Stimulated activated CD4-positive, alpha-beta T cell treated with anti-CD3 and anti-CD28 coated beads, Interleukin-2, amount 100 ng/mL, for 4 hours (primary cell): ENCODE results near the gene UNC13A.

ENCODE experiments used
- DNase-seq: peaks from one replicate; pipeline ENCODE4 v3.0.0-alpha.2; 2020; ENCODE audit warnings: low read depth

The UNC13A gene

DNA sequence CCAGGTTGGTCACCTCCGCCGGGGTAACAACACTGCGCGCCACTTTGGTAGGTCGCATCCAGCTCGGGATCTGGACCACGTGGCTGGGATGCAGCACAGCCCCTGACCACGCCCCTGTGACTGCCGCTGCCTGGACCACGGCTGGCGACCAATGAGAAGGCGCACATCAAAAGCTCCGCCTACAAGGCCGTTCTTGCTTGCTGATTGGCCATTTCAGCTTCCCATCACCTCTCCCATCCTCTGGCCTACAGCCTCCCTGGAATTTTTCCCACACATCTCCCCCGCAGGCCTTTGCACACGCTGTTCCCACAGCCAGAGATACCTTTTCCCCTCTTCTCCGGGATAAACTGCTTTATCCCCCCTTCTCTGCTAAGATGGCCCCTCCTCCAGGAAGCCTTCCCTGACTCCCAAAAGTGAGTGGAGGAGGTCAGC, 18.6 kb upstream of the UNC13A start:
- DNase-seq = no peak

DNA sequence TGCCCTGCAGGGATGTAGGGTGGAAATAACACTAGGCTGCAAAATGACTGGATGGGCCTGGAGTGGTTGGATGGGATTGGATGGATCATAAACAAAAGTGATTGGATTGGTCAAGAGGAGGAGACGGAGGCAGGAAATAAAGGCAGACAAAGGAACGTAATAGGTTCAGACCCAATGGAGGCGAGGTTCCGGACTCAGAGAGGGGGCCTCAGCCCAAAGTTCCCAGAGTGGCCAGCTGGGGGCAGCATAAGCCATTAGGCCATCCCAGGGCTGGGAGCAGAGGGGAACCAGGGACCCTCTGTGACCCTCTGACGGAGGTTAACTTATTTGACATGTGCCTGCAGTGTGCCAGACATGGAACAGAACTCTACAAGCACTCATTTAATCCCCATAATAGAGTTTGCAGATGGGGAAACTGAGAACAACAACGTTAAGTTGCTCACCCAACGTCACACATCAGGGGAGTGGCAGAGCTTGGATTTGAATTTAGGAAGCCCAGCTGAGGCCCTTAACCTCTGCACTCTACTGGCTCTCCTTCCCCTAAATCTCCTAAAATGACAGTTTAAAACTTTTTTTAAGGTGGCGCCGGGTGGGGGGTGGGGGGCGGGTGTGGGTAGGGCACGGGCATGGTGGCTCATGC, 15.8 kb upstream of the UNC13A start:
- peak; percentile 39 for DNase-seq

- DNase-seq = no peak
Measured at GRCh38 chr19:17695198-17695597, 7.0 kb upstream of the UNC13A start.

- no peak for DNase-seq
Measured at GRCh38 chr19:17692566-17692965, 4.4 kb upstream of the UNC13A start.

- DNase-seq = no peak
Measured at GRCh38 chr19:17688853-17689595, 870 bp upstream of the UNC13A start.

DNA sequence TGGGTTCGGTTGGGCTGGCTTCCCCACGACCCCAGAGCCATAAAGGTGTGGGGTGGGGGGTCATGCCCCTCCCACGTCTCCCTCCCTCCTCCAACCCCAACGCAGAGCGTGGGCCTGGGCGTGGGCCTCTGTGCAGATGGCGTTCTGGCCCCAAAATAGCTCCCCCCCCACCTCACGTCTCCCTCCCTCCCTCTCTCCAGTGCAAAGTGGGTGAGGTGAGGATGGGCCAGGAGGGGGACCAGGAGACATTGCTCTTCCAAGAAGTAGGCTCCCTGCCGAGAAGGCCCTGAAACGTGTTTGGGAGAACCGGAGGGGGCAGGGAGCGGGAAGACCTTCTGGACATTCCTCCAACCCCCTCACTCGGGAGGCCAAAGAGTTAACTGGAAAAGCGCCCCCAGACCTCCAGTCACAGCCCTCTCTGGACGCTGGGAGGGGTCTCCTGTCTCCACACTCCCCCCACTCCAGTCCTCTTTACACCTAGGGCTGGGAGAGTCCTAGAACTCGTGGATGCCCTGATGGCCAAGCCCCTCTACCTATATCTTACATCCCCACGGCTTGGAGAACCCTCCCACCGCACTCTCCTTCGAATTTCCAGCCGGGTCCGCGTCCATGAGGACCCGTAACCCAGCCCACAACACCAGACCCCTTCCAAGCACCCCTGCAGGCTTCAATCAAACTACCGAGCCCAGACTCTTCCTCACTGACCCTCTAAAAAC, 855 bp downstream of the UNC13A start:
- no peak for DNase-seq

DNA sequence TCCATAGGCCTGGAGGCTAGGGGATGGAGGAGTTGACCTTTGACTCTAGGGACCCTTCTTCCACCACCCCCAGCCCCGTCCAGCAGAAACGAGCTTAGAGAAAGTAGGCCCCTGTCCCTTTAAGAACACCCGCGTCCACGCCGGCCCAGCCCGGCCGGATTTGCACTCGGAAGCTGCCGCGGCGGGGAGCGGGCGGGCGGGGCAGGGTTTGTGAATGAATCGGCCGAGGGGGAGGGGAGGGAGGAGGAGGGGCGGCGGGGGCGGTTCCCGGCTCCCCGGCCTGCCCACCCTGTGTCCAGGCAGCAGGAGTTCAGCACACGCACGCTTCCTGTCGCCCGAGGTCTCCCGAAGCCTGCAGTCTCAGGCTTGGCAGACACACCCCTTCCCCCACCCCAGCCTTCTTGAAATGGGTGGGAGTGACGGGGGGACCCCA, 1.5 kb downstream of the UNC13A start:
- no peak for DNase-seq

GRCh38 chr19:17686023-17686521, 2.1 kb downstream of the UNC13A start:
- DNase-seq = no peak

GRCh38 chr19:17685451-17686022, 2.6 kb downstream of the UNC13A start:
- DNase-seq = no peak

DNA sequence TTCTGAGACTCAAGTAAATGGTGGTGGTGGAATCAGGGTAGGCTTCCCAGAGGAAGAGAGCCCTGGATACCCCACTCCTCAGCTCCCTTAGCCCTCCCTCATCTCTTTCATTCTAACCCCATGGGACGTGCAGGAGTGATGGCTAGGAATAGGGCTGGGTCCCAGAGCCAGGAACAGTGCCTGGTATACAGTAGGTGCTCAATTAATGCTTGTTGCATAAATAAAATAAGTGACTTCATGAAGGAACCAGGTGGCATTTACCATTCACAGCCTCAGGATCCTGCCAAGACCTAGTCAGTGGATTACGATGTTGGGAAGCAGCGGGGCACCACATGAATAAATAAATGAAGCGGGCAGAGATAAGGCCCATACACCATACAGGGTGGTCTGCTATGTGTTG, 3.9 kb downstream of the UNC13A start:
- no peak for DNase-seq

DNA sequence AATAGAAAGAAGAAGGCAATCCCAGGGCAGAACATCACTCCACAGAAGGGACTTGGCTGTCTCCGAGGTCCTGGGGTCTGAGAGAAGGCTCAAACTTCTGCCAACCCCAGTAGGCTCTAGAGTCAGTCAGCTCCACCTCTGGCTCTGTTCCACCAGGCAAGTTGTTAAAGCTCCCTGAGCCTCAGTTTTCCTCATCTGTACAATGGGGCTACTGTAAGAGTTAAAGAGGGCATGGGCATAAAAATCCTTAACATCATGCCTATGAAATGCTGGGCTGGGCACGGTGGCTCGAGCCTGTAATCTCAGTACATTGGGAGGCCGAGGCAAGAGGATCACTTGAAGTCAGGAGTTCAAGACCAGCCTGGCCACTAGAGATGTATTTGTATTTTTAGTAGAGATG, 5.1 kb downstream of the UNC13A start:
- DNase-seq = no peak

DNA sequence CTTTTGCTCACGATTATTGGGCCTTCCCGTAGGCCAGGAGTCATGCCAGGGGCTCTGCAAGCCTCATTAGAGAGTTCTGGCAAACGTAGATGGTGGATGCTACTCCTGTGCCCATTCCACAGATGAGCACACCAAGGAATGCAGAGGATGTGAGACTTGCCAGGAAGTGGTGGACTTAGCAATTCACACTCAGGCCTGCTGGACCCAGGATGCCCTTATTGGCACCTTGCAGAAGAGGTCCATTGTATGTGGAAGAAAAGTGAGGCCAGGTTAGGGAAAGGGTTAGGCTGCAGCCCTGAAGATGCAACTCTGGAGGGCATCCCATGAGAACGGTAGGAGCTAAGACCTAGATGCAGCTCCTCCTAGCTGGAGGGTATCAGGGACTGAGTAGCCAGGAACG, 5.9 kb downstream of the UNC13A start:
- no peak for DNase-seq

- DNase-seq = no peak
Measured at GRCh38 chr19:17681505-17682125, 6.5 kb downstream of the UNC13A start.

GRCh38 chr19:17680230-17680722, 7.9 kb downstream of the UNC13A start:
- DNase-seq = peak; percentile 20

GRCh38 chr19:17679526-17680229, 8.5 kb downstream of the UNC13A start:
- no peak for DNase-seq

- no peak for DNase-seq
Measured at GRCh38 chr19:17678836-17679235, 9.3 kb downstream of the UNC13A start.

DNA sequence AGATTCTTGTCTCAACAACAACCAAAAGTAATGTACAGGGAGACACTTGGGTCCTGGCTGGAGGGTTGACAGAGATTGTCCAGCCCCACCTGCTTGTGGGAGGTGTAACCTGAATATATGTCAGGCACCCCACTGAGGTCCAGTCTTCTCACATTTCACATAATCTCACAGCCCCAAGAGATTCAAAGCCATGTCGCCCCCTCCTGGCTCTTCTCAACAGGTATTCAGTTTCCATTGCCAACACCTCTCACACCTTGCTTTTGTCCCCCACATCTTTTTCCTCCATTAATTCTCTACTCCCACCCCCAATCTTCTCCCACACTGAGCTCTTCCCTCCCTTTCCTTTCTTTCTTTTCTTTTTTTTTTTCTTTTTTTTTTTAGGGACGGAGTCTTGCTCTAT, 11.2 kb downstream of the UNC13A start:
- DNase-seq = no peak

GRCh38 chr19:17676295-17676694, 11.9 kb downstream of the UNC13A start:
- no peak for DNase-seq

- DNase-seq = no peak
Measured at GRCh38 chr19:17673937-17674799, 14.0 kb downstream of the UNC13A start.

DNA sequence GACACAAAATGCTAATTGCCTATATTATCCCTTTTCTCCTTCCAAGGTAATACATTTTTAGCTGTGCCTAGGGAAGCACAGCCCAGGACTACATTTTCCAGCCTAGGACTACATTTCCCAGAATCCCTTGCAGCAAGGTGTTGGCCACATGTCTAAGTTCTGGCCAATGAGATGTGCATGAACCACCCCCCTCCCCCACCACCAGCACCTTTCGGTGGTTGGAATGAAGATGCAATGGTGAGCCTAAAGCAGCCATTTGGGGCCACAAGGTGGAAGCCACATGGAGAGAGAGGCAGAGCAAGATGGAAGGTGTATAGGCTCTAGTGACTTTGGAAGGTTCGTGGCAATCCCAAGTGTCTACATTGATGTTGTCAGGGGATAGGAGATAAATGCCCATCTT, 16.2 kb downstream of the UNC13A start:
- DNase-seq = no peak
